A673 (cell line): ENCODE data around the gene DMRTC2. TPM values are rescaled to one million over a fixed set of nuclear protein-coding genes. Genes with fewer than 3 reads are reported as not detected.

Source experiments
- BruUV-seq: library from RNA; stranded (reverse); fragments of 400-500 nt; replicated peaks from 2 replicates; lab custom pipeline; 2021; lab: Mats Ljungman, UMichigan
- CTCF ChIA-PET: fragments of 300-600 bp; sonication (Branson Sonifier 250); formaldehyde crosslinking; loops from one replicate; lab custom pipeline; 2022; ENCODE audit warnings: antibody characterized with exemption; lab: Charles Lee
- POLR2A ChIA-PET: fragments of 300-600 bp; sonication (Branson Sonifier 250); formaldehyde crosslinking; loops from one replicate; lab custom pipeline; 2022; ENCODE audit warnings: antibody characterized with exemption; ENCODE audit not compliant: low non-redundant PET; lab: Charles Lee
- DNase-seq: peaks from one replicate; pipeline ENCODE4 v3.0.0-alpha.2; 2015; ENCODE audit warnings: low spot score
- H3K27ac ChIP-seq: fragments of 200-600 bp; sonication (generic); 2 replicates; pipeline ENCODE4 v1.5.1; 2016; ENCODE audit warnings: mixed run types, low read depth, mild to moderate bottlenecking, mixed read lengths, antibody characterized with exemption, low read length; ENCODE audit not compliant: poor library complexity, severe bottlenecking
- H3K27me3 ChIP-seq: fragments of 200-600 bp; sonication (generic); replicated peaks from 2 replicates; pipeline ENCODE4 v1.6.1; 2017; ENCODE audit warnings: mixed run types, low read depth, mild to moderate bottlenecking, mixed read lengths, antibody characterized with exemption, low read length; ENCODE audit not compliant: insufficient read depth, poor library complexity
- H3K36me3 ChIP-seq: fragments of 200-600 bp; sonication (generic); 2 replicates; pipeline ENCODE4 v1.6.1; 2016; ENCODE audit warnings: mixed run types, mild to moderate bottlenecking, mixed read lengths, antibody characterized with exemption, low read length; ENCODE audit not compliant: insufficient read depth, poor library complexity, severe bottlenecking
- H3K4me1 ChIP-seq: fragments of 200-600 bp; sonication (generic); 2 replicates; pipeline ENCODE4 v1.6.1; 2017; ENCODE audit warnings: mixed run types, mild to moderate bottlenecking, mixed read lengths, antibody characterized with exemption, low read length; ENCODE audit not compliant: insufficient read depth, poor library complexity, severe bottlenecking
- H3K4me3 ChIP-seq: fragments of 200-600 bp; sonication (generic); 2 replicates; pipeline ENCODE4 v1.5.1; 2016; ENCODE audit warnings: low read depth, mixed run types, mild to moderate bottlenecking, mixed read lengths, low read length; ENCODE audit not compliant: poor library complexity, severe bottlenecking
- H3K9me3 ChIP-seq: fragments of 200-600 bp; sonication (generic); 2 replicates; pipeline ENCODE4 v1.6.1; 2016; ENCODE audit warnings: mixed run types, low read depth, mild to moderate bottlenecking, mixed read lengths, antibody characterized with exemption, low read length; ENCODE audit not compliant: poor library complexity, severe bottlenecking
- CTCF ChIP-seq: fragments of 300-800, 200-600 bp; sonication (generic); conservative IDR thresholded peaks from 2 replicates; pipeline ENCODE4 v1.5.1; 2017; ENCODE audit warnings: low read depth, mild to moderate bottlenecking, antibody characterized with exemption, low read length, moderate library complexity, mixed read lengths
- EZH2 ChIP-seq: fragments of 200-600 bp; sonication (generic); IDR thresholded peaks from 2 replicates; pipeline ENCODE4 v1.6.1; 2017; ENCODE audit warnings: borderline replicate concordance, low read depth, mild to moderate bottlenecking, mixed read lengths, antibody characterized with exemption, low read length; ENCODE audit not compliant: poor library complexity, severe bottlenecking
- intact Hi-C: fragments of 100-400 bp; cut with micrococcal nuclease; formaldehyde crosslinking; loops from one replicate; pipeline ENCODE4 v1.10.0; 2022; ENCODE audit not compliant: unreplicated experiment
- total RNA-seq: library from RNA; stranded (reverse); gene quantifications from 2 replicates; pipeline ENCODE4 v1.2.3, GENCODE V29; 2021

The DMRTC2 gene
- total RNA-seq, 1 experiment from 2014 or later, result not detected

GRCh38 chr19:41845051-41845590, 279 bp downstream of the DMRTC2 start:
- H3K9me3 ChIP-seq, result no peaks in the 10 kb centered on the region
- TF ChIP-seq EZH2, result no peak
- TF ChIP-seq CTCF, result no peak
- intact Hi-C loops, result no loop called here
- no peak for DNase-seq
- H3K27me3 ChIP-seq, result no peaks in the 10 kb centered on the region
- ChIA-PET POLR2A (no interaction called here), CTCF (interaction anchor here (0.8 kb wide), 1 partner anchor 112 kb away, joined by 3 read pairs; no protein-coding TSS in a partner anchor)
- no peaks in the 10 kb centered on the region for H3K36me3 ChIP-seq
- H3K4me3 ChIP-seq, result no peak overlapping the region
- H3K27ac ChIP-seq, result no peak overlapping the region
- no peaks in the 10 kb centered on the region for H3K4me1 ChIP-seq
- no TSS peak for BruUV-seq

GRCh38 chr19:41847351-41848105, 2.7 kb downstream of the DMRTC2 start:
- no peak for DNase-seq
- no TSS peak for BruUV-seq
- Histone ChIP-seq H3K4me3 (no peak overlapping the region), H3K27me3 (peaks cover 8% of the 10 kb centered on the region), H3K9me3 (no peaks in the 10 kb centered on the region), H3K36me3 (no peaks in the 10 kb centered on the region), H3K27ac (no peak overlapping the region), H3K4me1 (no peaks in the 10 kb centered on the region)
- CTCF ChIA-PET, result interaction anchor here (0.6 kb wide), 1 partner anchor 12 kb away, joined by 3 read pairs; no protein-coding TSS in a partner anchor
- intact Hi-C loops, result no loop called here
- TF ChIP-seq EZH2, result no peak
- no peak for TF ChIP-seq CTCF
- POLR2A ChIA-PET, result no interaction called here

- ChIA-PET POLR2A (no interaction called here), CTCF (no interaction called here)
- Histone ChIP-seq H3K4me3 (no peak overlapping the region), H3K4me1 (no peaks in the 10 kb centered on the region), H3K27me3 (peaks cover 8% of the 10 kb centered on the region), H3K27ac (no peak overlapping the region), H3K36me3 (no peaks in the 10 kb centered on the region), H3K9me3 (no peaks in the 10 kb centered on the region)
- no peak for TF ChIP-seq CTCF
- TF ChIP-seq EZH2, result no peak
- no peak for DNase-seq
- intact Hi-C loops, result no loop called here
- no TSS peak for BruUV-seq
These were observed 3.8 kb downstream of the DMRTC2 start for GRCh38 chr19:41848666-41849065.
